ENCODE measurements around the gene ZG16B.

ZG16B gene

DNA sequence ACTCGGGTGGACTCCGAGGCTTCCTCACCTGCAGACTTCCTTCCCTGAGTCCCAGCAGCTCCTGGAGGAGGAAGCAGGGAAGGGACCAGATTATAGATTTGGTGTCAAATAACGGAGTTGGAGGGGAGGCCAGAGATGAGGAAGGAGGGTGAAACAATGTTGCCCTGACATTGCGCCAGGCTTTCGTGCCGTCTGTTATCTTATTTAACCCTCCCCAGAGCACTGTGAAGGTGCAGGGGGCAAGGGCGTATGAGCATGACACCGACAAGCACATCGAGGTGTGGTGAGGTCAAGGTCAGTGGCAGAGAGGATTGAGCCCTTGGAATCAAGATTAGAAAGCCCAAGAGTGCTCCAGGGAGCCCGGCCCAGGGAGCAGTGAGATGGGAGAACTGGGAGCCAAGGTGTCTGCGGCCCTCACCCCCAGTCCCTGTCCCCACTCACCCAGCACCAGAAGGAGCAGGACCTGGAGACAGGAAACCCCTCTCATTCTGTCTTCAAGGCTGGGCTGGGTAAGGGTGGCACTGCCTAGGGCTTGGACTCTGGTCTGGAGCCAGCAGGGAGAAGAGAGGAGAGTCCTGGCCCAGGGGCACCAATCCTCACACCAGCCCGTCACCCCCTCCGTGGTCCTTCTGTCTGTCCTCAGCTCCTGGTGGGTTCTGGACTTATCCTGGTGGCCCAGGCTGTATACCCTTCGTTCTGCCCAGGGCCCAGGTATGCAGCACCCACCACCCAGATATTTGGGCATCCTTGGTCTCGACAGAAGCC, 43.9 kb upstream of the ZG16B start:
- no peak for TF ChIP-seq CTCF (IDR thresholded peaks at IDR 0.05; ENCODE audit: low read depth, low read length, missing control alignments)
- DNase-seq (ENCODE audit: extremely low read depth, low read depth), result no peak
- H3K4me3 ChIP-seq (replicated peaks; ENCODE audit: low read depth, low read length), result no peak overlapping the region

GRCh38 chr16:2786826-2787151, 43.3 kb upstream of the ZG16B start:
- no peak for TF ChIP-seq CTCF (IDR thresholded peaks at IDR 0.05; ENCODE audit: low read depth, low read length, missing control alignments)
- H3K4me3 ChIP-seq (replicated peaks; ENCODE audit: low read depth, low read length), result no peak overlapping the region
- DNase-seq (ENCODE audit: extremely low read depth, low read depth), result no peak

DNA sequence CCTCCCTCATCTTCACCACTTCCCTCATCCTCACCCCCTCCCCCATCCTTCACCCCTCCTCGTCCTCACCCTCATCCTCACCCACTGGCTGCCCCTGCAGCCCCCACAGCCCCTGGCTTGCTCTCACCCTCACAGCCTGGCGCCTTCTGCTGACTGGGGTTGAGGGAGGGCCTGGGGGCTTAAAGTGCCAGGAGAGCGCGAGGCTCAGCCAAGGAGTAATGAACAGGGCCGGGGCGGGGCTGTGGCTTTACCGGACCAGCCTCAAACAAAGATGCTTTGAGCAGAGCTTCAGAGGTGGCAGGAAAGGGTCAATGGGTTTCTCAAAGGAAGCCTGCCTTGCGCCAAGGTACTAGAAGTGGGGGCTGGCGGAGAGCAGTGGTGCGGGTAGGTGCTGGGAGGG, 42.7 kb upstream of the ZG16B start, which contains the start of gene PRSS33:
TSS of gene PRSS33 (minus strand) at position 155 of the 400 bp plus-strand sequence. CDS start 1,013 bp downstream, outside the sequence.
- H3K4me3 ChIP-seq (replicated peaks; ENCODE audit: low read depth, low read length), result no peak within 1 kb of the TSS
- TF ChIP-seq CTCF (IDR thresholded peaks at IDR 0.05; ENCODE audit: low read depth, low read length, missing control alignments), result no peak
- DNase-seq (ENCODE audit: extremely low read depth, low read depth), result no peak

DNA sequence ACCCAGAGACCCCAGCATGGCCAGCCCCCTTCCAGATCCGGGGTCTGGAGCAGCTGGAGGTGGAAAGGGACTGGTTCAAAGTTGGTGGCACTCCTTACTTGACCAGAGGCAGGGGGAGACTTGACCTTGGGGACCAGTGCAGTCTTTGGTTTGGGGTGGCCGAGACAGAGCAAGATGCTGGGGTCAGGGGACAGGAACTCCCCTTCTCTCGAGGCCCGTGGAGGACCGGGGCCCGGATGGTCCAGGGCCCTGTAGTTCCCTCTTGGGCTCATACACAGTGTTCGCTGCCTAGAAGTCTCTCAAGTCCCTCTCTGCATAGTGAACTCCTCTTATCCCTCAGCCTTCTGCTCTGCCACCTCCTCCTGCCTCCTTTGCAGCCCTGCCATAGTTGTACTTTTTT, 42.1 kb upstream of the ZG16B start:
- no peak for DNase-seq (ENCODE audit: extremely low read depth, low read depth)
- H3K4me3 ChIP-seq (replicated peaks; ENCODE audit: low read depth, low read length), result no peak overlapping the region
- TF ChIP-seq CTCF (IDR thresholded peaks at IDR 0.05; ENCODE audit: low read depth, low read length, missing control alignments), result no peak

GRCh38 chr16:2790631-2791030, 39.5 kb upstream of the ZG16B start:
- H3K4me3 ChIP-seq (replicated peaks; ENCODE audit: low read depth, low read length), result no peak overlapping the region
- no peak for TF ChIP-seq CTCF (IDR thresholded peaks at IDR 0.05; ENCODE audit: low read depth, low read length, missing control alignments)
- no peak for DNase-seq (ENCODE audit: extremely low read depth, low read depth)

DNA sequence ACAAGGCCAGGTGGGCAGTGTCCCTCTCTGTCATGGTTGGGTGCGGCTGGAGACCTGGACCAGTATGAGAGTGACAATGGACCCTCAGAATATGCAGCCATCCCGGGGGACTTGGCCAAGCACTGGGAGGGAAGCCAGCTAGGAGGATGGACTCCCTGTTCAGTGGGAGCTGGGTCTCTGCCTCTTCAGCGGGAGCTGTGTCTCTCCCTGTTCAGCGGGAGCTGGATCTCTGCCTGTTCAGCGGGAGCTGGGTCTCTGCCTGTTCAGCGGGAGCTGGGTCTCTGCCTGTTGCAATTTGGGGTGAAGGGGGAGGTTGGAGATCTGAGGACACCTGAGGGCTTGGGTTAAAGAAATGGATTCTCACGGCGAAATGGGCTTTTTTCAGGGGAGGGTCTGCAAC, 38.9 kb upstream of the ZG16B start:
- no peak for TF ChIP-seq CTCF (IDR thresholded peaks at IDR 0.05; ENCODE audit: low read depth, low read length, missing control alignments)
- no peak overlapping the region for H3K4me3 ChIP-seq (replicated peaks; ENCODE audit: low read depth, low read length)
- DNase-seq (ENCODE audit: extremely low read depth, low read depth), result no peak

- H3K4me3 ChIP-seq (replicated peaks; ENCODE audit: low read depth, low read length), result no peak overlapping the region
- TF ChIP-seq CTCF (IDR thresholded peaks at IDR 0.05; ENCODE audit: low read depth, low read length, missing control alignments), result no peak
- DNase-seq (ENCODE audit: extremely low read depth, low read depth), result no peak
Measured at GRCh38 chr16:2792940-2793339, 37.2 kb upstream of the ZG16B start.

All from HFF-Myc (cell line).